Upper lobe of left lung (tissue), 6 donors: Measurements from ENCODE around the gene TSPEAR. TPM values are rescaled to one million over a fixed set of nuclear protein-coding genes. Genes with fewer than 3 reads are reported as not detected.

Source experiments
- ATAC-seq, 2 donors: fragments of 200-7000 bp; cut with Tn5 transposase; one replicate each; pipeline ENCODE4 v1.9.1; 2022; ENCODE audit warnings: mild to moderate bottlenecking in 2 of 2, moderate library complexity in 2 of 2; ENCODE audit not compliant: low FRiP score in 2 of 2
- DNase-seq, 2 donors: peaks; one replicate each; pipeline ENCODE4 v3.0.0-alpha.2; 2019 to 2020
- H3K27ac ChIP-seq, 4 donors: fragments of 200-600 bp; sonication (generic); one replicate each; pipeline ENCODE4 v1.5.1; 2016 to 2019
- H3K27me3 ChIP-seq, 4 donors: fragments of 200-600 bp; sonication (generic); one replicate each; pipeline ENCODE4 v1.5.1; 2017 to 2019
- H3K36me3 ChIP-seq, 4 donors: fragments of 200-600 bp; sonication (generic); one replicate each; pipeline ENCODE4 v1.5.1; 2016 to 2019
- H3K4me1 ChIP-seq, 4 donors: fragments of 200-600 bp; sonication (generic); one replicate each; pipeline ENCODE4 v1.5.1; 2018 to 2019
- H3K4me3 ChIP-seq, 4 donors: fragments of 200-600 bp; sonication (generic); one replicate each; pipeline ENCODE4 v1.5.1; 2017 to 2019; ENCODE audit warnings: mild to moderate bottlenecking in 2 of 4, moderate library complexity in 1 of 4
- H3K9me3 ChIP-seq, 4 donors: fragments of 200-600 bp; sonication (generic); one replicate each; pipeline ENCODE4 v1.5.1; 2018 to 2019
- CTCF ChIP-seq, 6 experiments: fragments of 450-650 bp in 4 of 6; fragments of 200-600 bp in 2 of 6; sonication (generic) in 2 of 6; IDR thresholded peaks; one replicate each; pipeline ENCODE4 v1.5.1; 2016 to 2019; ENCODE audit warnings: antibody characterized with exemption in 6 of 6
- EP300 ChIP-seq, 4 donors: sonication (generic); formaldehyde crosslinking; IDR thresholded peaks; one replicate each; pipeline ENCODE4 v1.5.1; 2017; ENCODE audit warnings: antibody characterized with exemption in 4 of 4, control low read depth in 2 of 4
- POLR2A ChIP-seq, 4 donors: fragments of 450-650 bp; IDR thresholded peaks; one replicate each; pipeline ENCODE4 v1.5.1; 2016 to 2017; ENCODE audit warnings: antibody characterized with exemption in 4 of 4, mild to moderate bottlenecking in 2 of 4
- POLR2AphosphoS5 ChIP-seq, 2 donors: sonication (generic); formaldehyde crosslinking; IDR thresholded peaks; one replicate each; pipeline ENCODE4 v1.5.1; 2017; ENCODE audit warnings: antibody characterized with exemption in 2 of 2
- whole genome bisulfite sequencing, 2 donors: methylation state at CpG; one replicate each; pipeline ENCODE4 v1.1.5; 2017 to 2018; 5-methylcytosine and 5-hydroxymethylcytosine counted together
- total RNA-seq, 6 donors: library from RNA; depleted of rRNA in 4 of 6; stranded (reverse); fragments of >200 nt in 4 of 6; gene quantifications; one replicate each; pipeline versions ENCODE4 v1.1.0 to v1.2.1, GENCODE V29; 2016 to 2021
- donor health status: DM: no; HTN: no; CAD: no; lungs with moderate emphysema.
- donor health status: DM: no; HTN: yes; CAD: no; lungs with severe emphysema.

TSPEAR gene
- total RNA-seq, 6 donors from 2014 or later, result 0.14 to 0.17 TPM; not detected in 4

DNA sequence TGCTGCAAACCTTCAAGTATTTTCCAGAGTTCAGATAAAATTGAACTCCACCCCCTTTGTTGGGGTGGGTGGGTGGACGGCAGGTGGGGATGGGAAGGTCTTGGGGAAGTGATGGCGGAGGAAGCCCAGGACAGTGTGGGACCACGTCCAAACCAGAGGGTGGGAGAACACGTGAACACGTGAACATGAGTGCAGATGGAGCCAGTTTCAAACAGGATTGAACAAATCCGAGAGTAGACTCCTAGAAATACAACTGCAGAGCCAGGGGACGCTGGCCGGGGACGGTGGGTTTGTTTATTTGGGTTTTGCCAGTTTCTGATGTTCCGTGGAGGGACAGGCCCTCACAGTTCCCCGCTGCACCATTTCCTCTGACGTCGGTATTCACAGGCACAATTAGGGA, 163.0 kb downstream of the TSPEAR start:
- Histone ChIP-seq H3K27me3 (no peaks in the 10 kb centered on the region), H3K4me3 (no peak overlapping the region)
- no peak for DNase-seq

GRCh38 chr21:44547656-44548331, 163.6 kb downstream of the TSPEAR start:
- 43 to 59% methylated on average over 4 to 5 of the region's 5 CpGs for WGBS, 2 donors
- Histone ChIP-seq H3K36me3 (no peaks in the 10 kb centered on the region), H3K4me1 (peaks cover 0 to 5% (median 2%) of the 10 kb centered on the region in 4 donors), H3K27me3 (no peaks in the 10 kb centered on the region), H3K27ac (no peak overlapping the region), H3K4me3 (no peak overlapping the region), H3K9me3 (peaks cover under 1 to 9% (median 6%) of the 10 kb centered on the region in 4 donors)
- TF ChIP-seq CTCF (IDR thresholded peaks at IDR 0.05) (no peak), EP300 (IDR thresholded peaks at IDR 0.05) (no peak), POLR2AphosphoS5 (IDR thresholded peaks at IDR 0.05) (no peak), POLR2A (IDR thresholded peaks at IDR 0.05) (no peak)
- no peak for DNase-seq
- ATAC-seq, result no peak

More for the DNA sequence above, 163.0 kb downstream of the TSPEAR start:
- H3K4me1 ChIP-seq, result peaks cover 0 to 5% (median 2%) of the 10 kb centered on the region in 4 donors
- H3K36me3 ChIP-seq, result no peaks in the 10 kb centered on the region
- peaks cover 0 to 9% (median 6%) of the 10 kb centered on the region in 4 donors for H3K9me3 ChIP-seq
- no peak for ATAC-seq
- H3K27ac ChIP-seq, result no peak overlapping the region
- no peak for TF ChIP-seq CTCF (IDR thresholded peaks at IDR 0.05)
- TF ChIP-seq POLR2A (IDR thresholded peaks at IDR 0.05), result no peak
- TF ChIP-seq EP300 (IDR thresholded peaks at IDR 0.05), result no peak
- TF ChIP-seq POLR2AphosphoS5 (IDR thresholded peaks at IDR 0.05), result no peak
- WGBS, 2 donors, result 36 to 46% methylated on average over 13 of the region's 13 CpGs

- Histone ChIP-seq H3K36me3 (no peaks in the 10 kb centered on the region), H3K4me3 (no peak overlapping the region), H3K27me3 (no peaks in the 10 kb centered on the region), H3K9me3 (peaks cover 3 to 9% (median 7%) of the 10 kb centered on the region in 4 donors), H3K27ac (no peak overlapping the region), H3K4me1 (peaks cover 0 to 5% (median 2%) of the 10 kb centered on the region in 4 donors)
- WGBS, 2 donors, result 77 to 85% methylated on average over 3 of the region's 3 CpGs
- no peak for ATAC-seq
- DNase-seq, result no peak
- TF ChIP-seq CTCF (IDR thresholded peaks at IDR 0.05), result no peak
- TF ChIP-seq POLR2A (IDR thresholded peaks at IDR 0.05), result no peak
- TF ChIP-seq POLR2AphosphoS5 (IDR thresholded peaks at IDR 0.05), result no peak
- TF ChIP-seq EP300 (IDR thresholded peaks at IDR 0.05), result no peak
Measured at GRCh38 chr21:44544566-44544965, 166.8 kb downstream of the TSPEAR start.

DNA sequence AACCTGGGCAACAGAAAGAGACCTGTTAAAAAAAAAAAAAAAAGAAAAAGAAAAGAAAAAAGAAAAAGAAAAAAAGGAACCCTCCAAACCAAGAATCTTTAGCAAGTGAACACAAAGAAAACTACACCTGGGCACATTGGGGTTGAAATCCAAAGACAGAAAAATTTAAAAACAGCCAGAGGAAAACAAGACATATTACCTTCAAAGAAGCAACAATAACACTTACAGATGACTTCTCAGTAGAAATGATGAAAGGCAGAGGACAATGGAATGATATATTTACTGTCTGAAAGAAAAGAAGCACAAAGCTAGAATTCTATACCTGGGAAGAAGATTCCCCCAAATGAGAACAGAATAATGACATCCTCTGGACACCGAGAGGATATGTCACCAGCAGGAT, 168.7 kb downstream of the TSPEAR start:
- 73 to 88% methylated on average over 1 of the region's 1 CpG for WGBS, 2 donors
- H3K4me3 ChIP-seq, result no peak overlapping the region

More for the DNA sequence above, 168.7 kb downstream of the TSPEAR start:
- H3K9me3 ChIP-seq, result peaks cover 3 to 9% (median 7%) of the 10 kb centered on the region in 4 donors
- H3K4me1 ChIP-seq, result no peaks in the 10 kb centered on the region
- H3K27ac ChIP-seq, result no peak overlapping the region
- ATAC-seq (no peak), DNase-seq (no peak)
- no peaks in the 10 kb centered on the region for H3K27me3 ChIP-seq
- TF ChIP-seq CTCF (IDR thresholded peaks at IDR 0.05) (no peak), POLR2AphosphoS5 (IDR thresholded peaks at IDR 0.05) (no peak), EP300 (IDR thresholded peaks at IDR 0.05) (no peak), POLR2A (IDR thresholded peaks at IDR 0.05) (no peak)
- no peaks in the 10 kb centered on the region for H3K36me3 ChIP-seq
